Activated CD4-positive, alpha-beta T cell treated with anti-CD3 and anti-CD28 coated beads, Interleukin-2, amount 50 U/mL, for 1 hour (primary cell): ENCODE measurements around the gene TRIM56.
"Not testable (repeated sequence)": the region's sequence is repeated elsewhere in the genome, so short reads cannot be mapped to it uniquely, and the experiment has no call there.

ENCODE experiments used
- DNase-seq: peaks from one replicate; pipeline ENCODE4 v3.0.0-alpha.2; 2020

The TRIM56 gene

DNA sequence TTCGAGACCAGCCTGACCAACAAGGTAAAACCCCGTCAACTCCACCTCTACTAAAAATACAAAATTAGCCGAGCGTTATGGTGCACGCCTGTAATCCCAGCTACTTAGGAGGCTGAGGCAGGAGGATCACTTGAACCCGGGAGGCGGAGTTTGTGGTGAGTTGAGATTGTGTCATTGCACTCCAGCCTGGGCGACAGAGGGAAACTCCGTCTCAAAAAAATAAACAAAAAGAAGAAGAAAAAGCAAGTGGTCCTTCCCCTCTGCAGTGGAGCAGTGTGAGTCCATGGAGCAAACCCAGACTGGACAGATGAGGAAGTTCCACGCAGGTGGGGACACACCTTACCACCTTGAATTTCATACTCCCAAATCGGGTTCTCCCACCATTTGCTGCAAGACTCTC lies 28.6 kb downstream of the TRIM56 start:
- DNase-seq: no peak

DNA sequence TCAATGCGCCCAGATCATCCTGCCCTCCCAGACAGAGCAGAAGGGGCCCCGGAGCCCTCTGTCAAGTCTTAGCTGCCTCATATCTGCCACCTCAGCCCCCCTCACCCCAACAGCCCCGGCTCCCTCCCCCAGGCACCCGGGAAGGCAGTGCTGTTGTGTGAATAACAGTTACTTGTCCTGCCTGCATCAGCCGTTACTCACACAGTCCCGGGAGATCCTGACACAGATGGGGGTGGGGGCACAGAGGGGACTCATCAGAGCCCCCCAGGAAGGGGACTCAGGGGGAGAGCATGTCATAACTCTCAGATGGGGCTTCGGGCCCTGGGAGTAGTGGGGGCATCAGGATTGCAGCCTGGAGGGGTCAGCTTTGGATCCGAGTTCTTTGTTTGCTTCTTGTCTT lies 29.2 kb downstream of the TRIM56 start:
- DNase-seq: no peak

DNA sequence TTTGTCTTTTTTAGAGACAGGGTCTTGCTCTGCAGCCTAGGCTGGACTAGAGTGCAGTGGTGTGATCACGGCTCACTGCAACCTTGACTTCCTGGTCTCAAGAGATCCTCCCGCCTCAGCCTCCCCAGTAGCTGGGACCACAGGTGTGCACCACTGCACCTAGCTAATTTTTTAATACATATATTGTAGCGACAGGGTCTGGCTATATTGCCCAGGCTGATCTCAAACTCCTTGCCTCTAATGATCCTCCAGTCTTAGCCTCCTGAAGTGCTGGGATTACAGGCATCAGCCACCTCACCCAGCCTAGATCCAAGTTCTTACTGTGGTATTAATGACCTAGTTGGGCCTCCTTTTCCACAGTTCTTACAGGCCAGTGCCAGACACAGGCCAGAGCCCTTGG lies 29.9 kb downstream of the TRIM56 start:
- DNase-seq: no peak

DNA sequence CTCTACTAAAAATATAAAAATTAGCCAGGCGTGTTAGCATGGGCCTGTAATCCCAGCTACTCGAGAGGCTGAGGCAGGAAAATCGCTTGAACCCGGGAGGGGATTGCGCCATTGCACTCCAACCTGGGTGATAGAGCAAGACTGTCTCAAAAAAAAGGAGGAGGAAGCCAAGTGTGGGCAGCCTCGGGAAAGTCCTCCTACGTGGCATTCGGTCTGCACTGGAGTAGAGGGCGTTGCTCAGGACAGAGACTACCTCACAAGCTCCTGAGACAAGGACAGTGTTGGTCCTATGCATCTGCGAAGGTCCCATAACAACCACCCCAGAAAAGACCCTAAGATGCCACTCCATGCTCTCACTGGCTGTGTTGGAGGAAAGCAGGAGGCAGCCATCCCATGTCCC lies 31.6 kb downstream of the TRIM56 start:
- no peak for DNase-seq

DNA sequence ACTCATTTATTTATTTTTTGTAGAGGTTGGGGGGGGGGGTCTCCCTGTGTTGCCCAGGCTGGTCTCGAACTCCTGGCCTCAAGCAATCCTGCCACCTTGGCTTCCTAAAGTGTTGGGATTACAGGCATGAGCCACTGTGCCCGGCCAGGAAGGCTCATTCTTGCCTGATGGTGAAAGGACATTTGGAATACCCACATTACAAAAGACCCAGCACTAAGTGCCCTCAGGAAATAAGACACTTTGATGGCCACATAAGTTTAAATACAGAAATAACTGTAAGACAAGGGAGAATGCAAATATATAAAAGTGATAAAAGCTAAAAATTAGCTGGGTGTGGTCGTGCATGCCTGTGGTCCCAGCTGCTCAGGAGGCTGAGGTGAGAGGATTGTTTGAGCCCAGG lies 33.6 kb downstream of the TRIM56 start:
- DNase-seq: no peak

DNA sequence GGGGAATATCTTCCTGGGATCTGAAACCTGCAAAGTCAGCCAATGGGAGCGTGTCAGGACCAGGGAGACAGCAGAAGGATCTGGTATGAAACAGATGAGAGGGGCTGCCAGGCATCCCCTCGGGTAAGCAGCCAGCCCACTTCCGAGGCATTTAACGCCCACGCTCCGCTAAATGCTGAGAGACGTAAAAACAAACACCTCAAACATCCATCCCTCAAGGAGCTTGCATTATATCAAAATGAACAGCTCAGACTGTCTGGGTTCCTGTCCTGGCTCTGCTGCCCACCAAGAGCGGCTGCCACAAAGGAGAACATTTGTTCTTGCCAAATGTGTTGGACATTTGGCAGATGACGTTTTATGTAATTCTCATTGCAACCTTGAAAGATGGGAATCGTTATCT lies 34.6 kb downstream of the TRIM56 start:
- no peak for DNase-seq

DNA sequence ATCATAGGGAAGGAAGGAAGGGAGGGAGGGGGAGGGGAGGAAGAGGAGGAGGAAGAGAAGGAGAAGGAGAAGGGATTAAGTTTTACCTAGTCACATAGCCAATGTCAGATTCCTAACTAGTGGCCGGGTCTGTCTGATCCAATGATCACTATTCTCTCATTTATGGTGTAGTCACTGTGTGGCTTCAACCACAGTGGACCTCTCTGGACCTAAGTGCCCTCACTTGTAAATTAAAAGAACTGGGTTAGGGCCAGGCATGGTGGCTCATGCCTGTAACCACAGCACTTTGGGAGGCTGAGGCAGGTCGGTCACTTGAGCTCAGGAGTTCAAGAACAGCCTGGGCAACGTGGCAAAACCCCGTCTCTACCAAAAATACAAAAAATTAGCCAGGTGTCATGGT lies 35.0 kb downstream of the TRIM56 start:
- DNase-seq: no peak

DNA sequence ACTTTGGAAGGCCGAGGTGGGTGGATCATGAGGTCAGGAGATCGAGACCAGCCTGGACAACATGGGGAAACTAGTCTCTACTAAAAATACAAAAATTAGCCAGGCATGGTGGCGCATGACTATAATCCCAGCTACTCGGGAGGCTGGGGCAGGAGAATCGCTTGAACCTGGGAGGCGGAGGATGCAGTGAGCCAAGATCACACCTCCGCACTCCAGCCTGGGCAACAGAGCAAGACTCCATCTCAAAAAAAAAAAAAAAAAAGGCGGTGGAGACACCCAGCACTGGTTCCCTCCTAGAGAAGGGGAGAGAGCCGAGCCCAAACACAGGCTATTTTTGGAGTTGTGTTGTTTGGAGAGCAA lies 36.3 kb downstream of the TRIM56 start:
- not testable (repeated sequence) for DNase-seq

DNA sequence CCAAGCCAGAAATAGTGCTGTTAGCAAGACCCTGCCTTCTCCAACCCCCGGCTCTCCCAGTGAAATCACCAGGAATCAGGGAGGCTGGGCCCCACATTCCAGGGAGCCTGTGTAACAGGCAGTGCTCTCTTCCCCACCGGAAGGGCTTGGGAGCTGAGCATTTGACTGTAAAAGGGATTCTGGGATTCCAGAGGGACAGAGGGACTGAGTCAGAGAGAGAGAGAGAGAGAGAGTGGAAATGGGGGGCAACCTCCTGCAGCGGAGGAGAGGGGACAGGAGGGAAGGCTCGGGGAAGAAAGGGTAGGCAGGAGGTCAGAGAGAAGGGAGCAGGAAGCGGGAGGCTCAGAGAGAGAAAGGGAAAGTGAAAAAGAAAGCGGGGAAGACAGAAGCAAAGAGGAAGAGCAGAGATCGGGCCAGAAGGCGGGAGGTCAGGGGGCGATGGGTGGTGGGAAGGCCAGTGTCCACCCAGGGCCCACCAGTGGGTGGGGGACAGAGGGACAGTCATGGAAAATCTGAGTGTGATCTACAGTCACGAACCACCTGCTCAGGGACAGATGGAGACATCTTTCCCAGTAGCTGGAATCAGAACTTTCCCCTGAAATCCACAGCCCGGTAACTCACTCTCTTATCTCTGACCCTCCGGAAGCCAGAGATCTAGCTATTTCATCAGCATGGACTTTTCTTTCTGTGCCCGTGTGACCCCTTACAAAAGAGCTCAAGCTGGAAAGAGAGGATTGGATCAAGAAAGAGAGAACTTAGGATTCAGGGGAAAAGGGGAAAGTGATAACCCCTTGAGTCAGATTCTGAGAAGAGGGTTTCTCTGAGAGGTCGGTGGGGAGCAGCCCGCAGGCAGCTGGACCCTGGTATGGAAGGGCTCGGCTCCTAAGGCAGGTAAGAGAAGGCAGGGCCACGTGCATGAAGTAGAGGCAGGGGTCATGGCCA lies 37.0 kb downstream of the TRIM56 start:
- DNase-seq: no peak

DNA sequence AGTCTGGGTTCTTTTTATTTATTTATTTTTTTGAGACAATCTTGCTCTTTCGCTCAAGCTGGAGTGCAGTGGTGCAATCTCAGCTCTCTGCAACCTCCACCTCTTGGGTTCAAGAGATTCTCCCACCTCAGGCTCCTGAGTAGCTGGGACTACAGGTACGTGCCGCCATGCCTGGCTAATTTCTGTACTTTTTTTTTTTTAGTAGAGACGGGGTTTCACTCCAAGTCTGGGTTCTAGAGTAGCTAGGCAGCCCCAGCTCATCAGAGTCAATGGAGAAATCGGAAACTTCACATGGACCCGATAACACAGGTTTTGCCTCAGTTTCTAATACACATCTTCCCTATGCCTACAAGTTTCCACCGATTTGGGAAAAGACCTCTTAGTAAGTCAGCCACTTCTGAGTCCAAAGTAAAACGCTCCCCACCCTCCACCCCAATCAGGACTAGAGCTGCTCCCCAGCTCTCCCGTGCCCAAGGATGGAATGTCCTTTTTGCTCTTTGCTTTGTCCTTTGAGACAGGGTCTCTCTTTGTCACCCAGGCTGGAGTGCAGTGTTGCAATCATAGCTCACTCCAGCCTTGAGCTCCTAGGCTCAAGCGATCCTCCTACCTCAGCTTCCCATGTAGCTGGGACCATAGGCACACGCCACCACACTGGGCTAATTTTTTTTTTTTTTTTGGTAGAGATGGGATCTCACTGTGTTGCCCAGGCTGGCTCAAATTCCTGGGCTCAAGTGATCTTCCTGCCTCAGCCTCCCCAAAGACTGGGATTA lies 37.8 kb downstream of the TRIM56 start:
- DNase-seq: no peak

DNA sequence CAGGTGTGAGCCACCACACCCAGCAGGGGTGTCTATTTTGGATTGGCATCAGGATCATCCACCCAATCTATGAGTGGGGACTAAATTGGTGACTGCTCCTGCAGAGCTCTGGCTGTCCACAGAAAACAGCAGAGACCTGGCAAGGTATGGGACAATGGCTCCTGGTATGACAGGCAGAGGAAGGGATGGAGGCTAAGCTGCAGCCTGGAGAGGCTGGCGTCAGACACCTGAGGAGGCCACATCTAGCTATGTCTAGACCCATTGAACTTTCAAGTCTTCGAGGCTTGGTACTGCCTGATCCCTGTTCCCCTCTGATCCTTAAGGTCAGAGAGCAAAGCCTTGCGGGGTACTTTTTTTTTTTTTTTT lies 38.4 kb downstream of the TRIM56 start:
- no peak for DNase-seq

DNA sequence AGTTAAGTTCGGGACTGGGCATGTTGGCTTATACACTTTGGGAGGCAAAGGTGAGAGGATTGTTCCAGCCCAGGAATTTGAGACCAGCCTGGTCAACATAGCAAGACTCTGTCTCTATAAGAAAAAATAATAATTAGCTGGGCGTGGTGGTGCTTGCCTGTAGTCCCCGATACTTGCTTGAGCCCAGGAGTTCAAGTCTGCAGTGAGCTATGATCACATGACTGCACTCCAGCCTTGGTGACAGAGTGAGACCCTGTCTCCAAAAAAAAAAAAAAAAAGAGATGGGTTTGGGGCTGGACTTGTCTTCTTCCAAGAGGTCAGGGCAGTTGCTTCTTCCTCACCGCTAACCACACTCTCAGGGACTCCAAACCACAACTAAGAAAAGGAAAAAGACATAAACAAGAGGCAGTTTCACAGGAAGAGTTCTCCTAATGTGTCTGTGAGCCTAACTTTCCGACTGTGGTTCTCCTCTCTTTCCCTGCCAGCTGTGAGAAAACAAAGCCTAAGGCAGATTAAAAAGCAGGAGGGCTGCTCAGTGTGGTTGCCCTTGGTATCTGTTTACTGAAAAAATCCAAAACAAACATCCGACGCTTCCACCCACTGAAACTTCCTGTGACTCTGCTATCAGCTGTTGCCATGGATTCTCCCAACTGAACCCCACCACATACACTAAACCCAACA lies 39.2 kb downstream of the TRIM56 start:
- no peak for DNase-seq

DNA sequence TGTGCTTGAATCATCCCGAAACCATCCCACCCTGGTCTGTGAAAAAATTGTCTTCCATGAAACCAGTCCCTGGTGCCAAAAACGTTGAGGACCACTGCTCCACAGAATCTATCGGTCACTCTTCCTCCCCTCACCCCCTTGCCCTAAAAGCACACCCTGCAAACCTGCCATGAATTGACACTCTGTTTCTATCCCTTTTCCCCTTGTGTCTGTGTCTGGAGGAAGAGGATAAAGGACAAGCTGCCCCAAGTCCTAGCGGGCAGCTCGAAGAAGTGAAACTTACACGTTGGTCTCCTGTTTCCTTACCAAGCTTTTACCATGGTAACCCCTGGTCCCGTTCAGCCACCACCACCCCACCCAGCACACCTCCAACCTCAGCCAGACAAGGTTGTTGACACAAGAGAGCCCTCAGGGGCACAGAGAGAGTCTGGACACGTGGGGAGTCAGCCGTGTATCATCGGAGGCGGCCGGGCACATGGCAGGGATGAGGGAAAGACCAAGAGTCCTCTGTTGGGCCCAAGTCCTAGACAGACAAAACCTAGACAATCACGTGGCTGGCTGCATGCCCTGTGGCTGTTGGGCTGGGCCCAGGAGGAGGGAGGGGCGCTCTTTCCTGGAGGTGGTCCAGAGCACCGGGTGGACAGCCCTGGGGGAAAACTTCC lies 40.8 kb downstream of the TRIM56 start:
- no peak for DNase-seq

DNA sequence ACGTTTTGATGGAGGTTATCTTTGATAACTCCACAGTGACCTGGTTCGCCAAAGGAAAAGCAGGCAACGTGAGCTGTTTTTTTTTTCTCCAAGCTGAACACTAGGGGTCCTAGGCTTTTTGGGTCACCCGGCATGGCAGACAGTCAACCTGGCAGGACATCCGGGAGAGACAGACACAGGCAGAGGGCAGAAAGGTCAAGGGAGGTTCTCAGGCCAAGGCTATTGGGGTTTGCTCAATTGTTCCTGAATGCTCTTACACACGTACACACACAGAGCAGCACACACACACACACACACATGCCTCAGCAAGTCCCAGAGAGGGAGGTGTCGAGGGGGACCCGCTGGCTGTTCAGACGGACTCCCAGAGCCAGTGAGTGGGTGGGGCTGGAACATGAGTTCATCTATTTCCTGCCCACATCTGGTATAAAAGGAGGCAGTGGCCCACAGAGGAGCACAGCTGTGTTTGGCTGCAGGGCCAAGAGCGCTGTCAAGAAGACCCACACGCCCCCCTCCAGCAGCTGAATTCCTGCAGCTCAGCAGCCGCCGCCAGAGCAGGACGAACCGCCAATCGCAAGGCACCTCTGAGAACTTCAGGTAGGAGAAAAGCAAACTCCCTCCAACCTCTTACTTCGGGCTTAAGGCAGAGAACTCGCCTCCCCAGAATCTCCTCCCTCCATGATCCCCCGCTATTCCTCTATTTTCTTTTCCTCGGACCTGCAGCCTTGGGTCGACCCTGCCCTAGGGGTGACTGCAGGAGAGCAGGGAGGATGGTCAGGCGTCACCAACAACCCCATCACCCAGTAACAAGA lies 41.6 kb downstream of the TRIM56 start, which contains the start of gene SERPINE1:
Gene SERPINE1, plus strand, starts transcription at position 454 of the 809 bp plus-strand sequence. CDS start 1,290 bp downstream, outside the sequence.
- DNase-seq: peak; percentile 43

DNA sequence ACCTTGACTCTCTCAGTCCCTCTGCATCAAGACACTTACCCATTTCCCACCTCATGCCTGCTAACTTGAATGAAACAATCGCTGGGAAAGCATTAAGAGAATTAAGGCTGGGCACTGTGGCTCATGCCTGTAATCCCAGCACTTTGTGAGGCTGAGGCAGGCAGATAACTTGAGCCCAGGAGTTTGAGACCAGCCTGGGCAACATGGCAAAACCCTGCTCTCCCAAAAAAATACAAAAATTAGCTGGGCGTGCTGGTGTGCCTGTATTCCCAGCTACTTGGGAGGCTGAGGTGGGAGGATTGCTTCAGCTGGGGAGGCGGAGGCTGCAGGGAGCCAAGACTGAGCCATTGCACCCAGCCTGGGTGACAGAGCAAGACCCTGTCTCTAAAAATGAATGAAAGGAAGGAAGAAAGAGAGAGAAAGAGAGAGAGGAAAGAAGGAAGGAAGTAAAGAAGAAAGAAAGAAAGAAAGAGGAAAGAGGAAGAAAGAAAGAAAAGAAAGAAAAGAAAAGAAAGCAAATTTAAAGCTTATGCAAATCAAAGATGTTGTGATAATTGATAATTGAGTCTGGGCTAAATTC lies 42.3 kb downstream of the TRIM56 start:
- no peak for DNase-seq

DNA sequence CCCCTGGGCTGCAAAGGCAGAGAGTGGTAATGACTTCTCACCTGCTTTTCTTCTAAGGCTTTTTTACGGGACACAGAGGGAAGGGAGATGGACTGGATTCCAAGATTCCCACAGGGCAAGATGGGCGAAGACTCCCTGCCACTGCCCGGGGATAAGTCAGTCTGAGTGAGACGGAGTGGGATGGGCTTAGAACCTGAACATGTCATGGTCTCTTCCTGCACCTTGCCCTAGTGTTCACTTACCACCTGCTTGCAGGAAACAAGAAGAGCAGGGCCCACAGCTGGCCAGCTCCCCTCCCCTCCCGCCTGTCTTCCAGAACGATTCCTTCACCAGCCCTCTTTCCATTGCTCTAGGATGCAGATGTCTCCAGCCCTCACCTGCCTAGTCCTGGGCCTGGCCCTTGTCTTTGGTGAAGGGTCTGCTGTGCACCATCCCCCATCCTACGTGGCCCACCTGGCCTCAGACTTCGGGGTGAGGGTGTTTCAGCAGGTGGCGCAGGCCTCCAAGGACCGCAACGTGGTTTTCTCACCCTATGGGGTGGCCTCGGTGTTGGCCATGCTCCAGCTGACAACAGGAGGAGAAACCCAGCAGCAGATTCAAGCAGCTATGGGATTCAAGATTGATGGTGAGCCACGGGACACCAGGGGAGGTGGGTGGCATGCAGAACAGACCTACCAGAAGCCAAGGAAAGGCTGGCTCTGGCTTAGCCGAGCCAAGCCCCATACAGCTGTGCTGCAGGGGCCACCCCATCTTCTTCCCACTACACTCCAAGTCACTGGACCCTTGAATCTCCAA lies 43.0 kb downstream of the TRIM56 start:
- no peak for DNase-seq

DNA sequence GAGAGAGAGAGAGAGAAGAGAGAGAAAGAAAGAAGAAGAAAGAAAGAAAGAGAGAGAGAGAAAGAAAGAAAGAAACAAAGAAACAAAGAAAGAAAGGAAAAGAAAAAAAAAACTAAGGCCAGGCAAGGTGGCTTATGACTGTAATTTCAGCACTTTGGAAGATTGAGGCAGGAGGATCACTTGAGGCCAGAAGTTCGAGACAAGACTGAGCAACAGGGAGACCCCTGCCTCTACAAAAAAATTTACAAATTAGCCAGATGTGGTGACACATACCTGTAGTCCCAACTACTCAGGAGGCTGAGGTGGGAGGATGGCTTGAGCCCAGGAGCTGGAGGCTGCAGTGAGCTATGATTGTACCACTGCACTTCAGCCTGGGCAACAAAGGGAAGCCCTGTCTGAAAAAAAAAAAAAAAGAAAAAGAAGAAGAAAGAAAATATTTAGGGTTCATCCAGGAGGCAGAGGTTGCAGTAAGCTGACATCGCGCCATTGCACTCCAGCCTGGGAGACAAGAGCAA lies 44.4 kb downstream of the TRIM56 start:
- DNase-seq: no peak

DNA sequence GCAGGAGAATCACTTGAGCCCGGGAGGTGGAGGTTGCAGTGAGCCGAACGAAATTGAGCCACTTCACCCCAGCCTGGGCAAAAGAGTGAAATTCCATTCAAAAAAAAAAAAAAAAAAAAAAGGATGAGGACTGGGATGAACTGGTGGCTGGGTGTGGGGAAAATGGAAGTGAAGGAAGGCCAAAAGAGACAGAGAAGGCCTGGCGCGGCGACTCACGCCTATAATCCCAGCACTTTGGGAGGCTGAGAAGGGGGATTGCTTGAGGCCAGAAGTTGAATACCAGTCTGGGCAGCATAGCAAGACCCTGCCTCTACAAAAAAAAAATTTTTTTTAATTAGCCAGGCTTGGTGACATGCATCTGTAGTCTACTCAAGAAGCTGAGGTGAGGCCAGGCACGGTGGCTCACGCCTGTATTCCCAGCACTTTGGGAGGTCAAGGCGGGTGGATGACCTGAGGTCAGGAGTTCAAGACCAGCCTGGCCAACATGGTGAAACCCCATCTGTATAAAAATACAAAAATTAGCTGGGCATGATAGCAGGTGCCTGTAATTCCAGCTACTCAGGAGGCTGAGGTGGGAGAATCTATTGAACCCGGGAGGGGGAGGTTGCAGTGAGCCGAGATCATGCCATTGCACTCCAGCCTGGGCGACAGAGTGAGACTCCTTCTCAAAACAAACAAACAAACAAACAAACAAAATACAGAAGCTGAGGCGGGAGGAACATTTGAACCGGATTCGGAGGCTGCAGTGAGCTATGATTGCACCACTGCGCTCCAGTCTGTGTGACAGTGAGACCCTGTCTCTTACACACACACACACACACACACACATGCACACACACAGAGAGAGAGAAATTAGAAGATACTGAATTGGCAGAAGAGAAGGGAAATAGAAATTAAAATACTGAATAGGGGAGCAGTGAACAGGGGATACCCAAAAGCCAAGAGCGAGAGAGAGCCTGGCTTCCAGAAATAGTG lies 47.6 kb downstream of the TRIM56 start:
- not testable (repeated sequence) for DNase-seq
